H9 (cell line): ENCODE results near the gene NLRC3. TPM values are rescaled to one million over a fixed set of nuclear protein-coding genes. Genes with fewer than 3 reads are reported as not detected.

Source experiments
- DNase-seq: peaks from one replicate; pipeline ENCODE4 v3.0.0-alpha.2; 2017
- H2AFZ ChIP-seq: one replicate; pipeline ENCODE4 v1.6.1; 2013; ENCODE audit warnings: mild to moderate bottlenecking, low read length, control low read depth, moderate library complexity
- H2AK5ac ChIP-seq: 2 replicates; pipeline ENCODE4 v1.6.1; 2013; ENCODE audit warnings: low read length, control low read depth, mixed read lengths; ENCODE audit not compliant: insufficient read length
- H2BK120ac ChIP-seq: one replicate; pipeline ENCODE4 v1.6.1; 2013; ENCODE audit warnings: low read depth, mild to moderate bottlenecking, low read length, control low read depth, inconsistent platforms; ENCODE audit not compliant: poor library complexity, severe bottlenecking
- H2BK12ac ChIP-seq: 2 replicates; pipeline ENCODE4 v1.6.1; 2013; ENCODE audit warnings: low read length, control low read depth, mixed read lengths, low read depth; ENCODE audit not compliant: insufficient read length
- H2BK15ac ChIP-seq: 2 replicates; pipeline ENCODE4 v1.6.1; 2013; ENCODE audit warnings: low read depth, low read length, control low read depth
- H2BK20ac ChIP-seq: one replicate; pipeline ENCODE4 v1.6.1; 2013; ENCODE audit warnings: low read depth, mild to moderate bottlenecking, low read length, control low read depth, inconsistent platforms; ENCODE audit not compliant: poor library complexity, severe bottlenecking
- H2BK5ac ChIP-seq: 2 replicates; pipeline ENCODE4 v1.6.1; 2013; ENCODE audit warnings: low read length, control low read depth, mixed read lengths; ENCODE audit not compliant: insufficient read length
- H3K14ac ChIP-seq: 2 replicates; pipeline ENCODE4 v1.6.1; 2013; ENCODE audit warnings: low read length, control low read depth; ENCODE audit not compliant: insufficient read depth
- H3K18ac ChIP-seq: 2 replicates; pipeline ENCODE4 v1.6.1; 2013; ENCODE audit warnings: low read depth, mild to moderate bottlenecking, mixed read lengths, low read length, control low read depth; ENCODE audit not compliant: insufficient read length
- H3K23ac ChIP-seq: 2 replicates; pipeline ENCODE4 v1.6.1; 2013; ENCODE audit warnings: low read length, control low read depth, mixed read lengths, low read depth; ENCODE audit not compliant: insufficient read length
- H3K23me2 ChIP-seq: 2 replicates; pipeline ENCODE4 v1.6.1; 2013; ENCODE audit warnings: low read depth, mild to moderate bottlenecking, mixed read lengths, low read length, control low read depth; ENCODE audit not compliant: insufficient read length, poor library complexity, severe bottlenecking
- H3K27ac ChIP-seq: 2 replicates; pipeline ENCODE4 v1.5.1; 2013; ENCODE audit warnings: low read length, control low read depth, mixed read lengths, low read depth; ENCODE audit not compliant: insufficient read length
- H3K27me3 ChIP-seq: 2 replicates; pipeline ENCODE4 v1.6.1; 2013; ENCODE audit warnings: low read length, control low read depth, inconsistent platforms; ENCODE audit not compliant: insufficient read depth
- H3K4ac ChIP-seq: 2 replicates; pipeline ENCODE4 v1.6.1; 2013; ENCODE audit warnings: low read depth, mild to moderate bottlenecking, control low read depth, inconsistent platforms, low read length, moderate library complexity
- H3K4me1 ChIP-seq: 2 replicates; pipeline ENCODE4 v1.6.1; 2013; ENCODE audit warnings: low read length, control low read depth, inconsistent platforms; ENCODE audit not compliant: insufficient read depth
- H3K4me2 ChIP-seq: 2 replicates; pipeline ENCODE4 v1.6.1; 2013; ENCODE audit warnings: low read length, control low read depth, mixed read lengths; ENCODE audit not compliant: insufficient read length, insufficient read depth
- H3K56ac ChIP-seq: 2 replicates; pipeline ENCODE4 v1.6.1; 2013; ENCODE audit warnings: low read depth, mild to moderate bottlenecking, mixed read lengths, low read length, control low read depth; ENCODE audit not compliant: insufficient read length
- H3K79me1 ChIP-seq: 2 replicates; pipeline ENCODE4 v1.6.1; 2013; ENCODE audit warnings: low read depth, mild to moderate bottlenecking, moderate library complexity, low read length, control low read depth, inconsistent platforms; ENCODE audit not compliant: insufficient read depth, poor library complexity, severe bottlenecking
- H3K79me2 ChIP-seq: 2 replicates; pipeline ENCODE4 v1.6.1; 2013; ENCODE audit warnings: low read length, control low read depth, inconsistent platforms; ENCODE audit not compliant: insufficient read depth
- H3K9ac ChIP-seq: 2 replicates; pipeline ENCODE4 v1.6.1; 2013; ENCODE audit warnings: low read length, control low read depth, mixed read lengths; ENCODE audit not compliant: insufficient read length; ENCODE audit errors: extremely low read depth
- H3K9me3 ChIP-seq: one replicate; pipeline ENCODE4 v1.6.1; 2013; ENCODE audit warnings: low read depth, low read length, inconsistent platforms; ENCODE audit not compliant: control insufficient read depth
- H3T11ph ChIP-seq: one replicate; pipeline ENCODE4 v1.6.1; 2013; ENCODE audit warnings: mild to moderate bottlenecking, low read length, control low read depth, inconsistent platforms
- H4K20me1 ChIP-seq: one replicate; pipeline ENCODE4 v1.6.1; 2013; ENCODE audit not compliant: control insufficient read depth, insufficient read length, insufficient read depth
- H4K5ac ChIP-seq: 2 replicates; pipeline ENCODE4 v1.6.1; 2013; ENCODE audit warnings: low read depth, mild to moderate bottlenecking, mixed read lengths, low read length, control low read depth; ENCODE audit not compliant: insufficient read length
- H4K8ac ChIP-seq: replicated peaks from 2 replicates; pipeline ENCODE4 v1.6.1; 2013; ENCODE audit warnings: low read length, control low read depth, mixed read lengths, low read depth; ENCODE audit not compliant: insufficient read length
- H4K91ac ChIP-seq: 2 replicates; pipeline ENCODE4 v1.6.1; 2013; ENCODE audit warnings: low read depth, mild to moderate bottlenecking, moderate library complexity, mixed read lengths, low read length, control low read depth; ENCODE audit not compliant: insufficient read length
- H3K27ac Mint-ChIP-seq, 3 experiments: 2 replicates in 2 of 3; 3 replicates in 1 of 3; pipeline ENCODE4 v1.8.0; 2020 to 2021; ENCODE audit warnings: mixed read lengths in 3 of 3, mild to moderate bottlenecking in 1 of 3, moderate library complexity in 1 of 3
- H3K27me3 Mint-ChIP-seq: 2 replicates; pipeline ENCODE4 v1.8.0; 2021; ENCODE audit warnings: low read depth, mild to moderate bottlenecking, moderate library complexity, mixed read lengths
- H3K36me3 Mint-ChIP-seq, 3 experiments: 2 replicates in 2 of 3; 3 replicates in 1 of 3; pipeline ENCODE4 v1.8.0; 2020 to 2021; ENCODE audit warnings: low read depth in 3 of 3, mixed read lengths in 3 of 3; ENCODE audit not compliant: insufficient read depth in 1 of 3
- H3K4me1 Mint-ChIP-seq, 2 experiments: 2 replicates each; pipeline ENCODE4 v1.8.0; 2020; ENCODE audit warnings: mixed read lengths in 2 of 2
- H3K4me3 Mint-ChIP-seq, 2 experiments: 2 replicates in 1 of 2; 3 replicates in 1 of 2; pipeline ENCODE4 v1.8.0; 2020 to 2021; ENCODE audit warnings: mild to moderate bottlenecking in 2 of 2, mixed read lengths in 2 of 2, moderate library complexity in 1 of 2
- H3K9me3 Mint-ChIP-seq, 2 experiments: 2 replicates in 1 of 2; 3 replicates in 1 of 2; pipeline ENCODE4 v1.8.0; 2020; ENCODE audit warnings: mild to moderate bottlenecking in 2 of 2, mixed read lengths in 2 of 2, moderate library complexity in 1 of 2
- WGBS: extraction: QIAGEN DNeasy Blood & Tissue Kit; methylation state at CpG from one replicate; pipeline ENCODE4 v1.1.7; 2013; ENCODE audit warnings: missing lambda C conversion rate, low lambda C conversion rate, mixed read lengths; ENCODE audit not compliant: insufficient read length; ENCODE audit errors: extremely low coverage; 5-methylcytosine and 5-hydroxymethylcytosine counted together
- total RNA-seq: library from RNA; stranded (reverse); gene quantifications from 2 replicates; pipeline ENCODE4 v1.2.1, GENCODE V29; 2021
- TF ChIP-seq, protein P1 (sequence below): fragments of 200-600 bp; sonication (generic); conservative IDR thresholded peaks from 3 replicates; pipeline ENCODE4 v1.8.0; 2021; ENCODE audit warnings: antibody characterized with exemption, mild to moderate bottlenecking

Gene NLRC3
- total RNA-seq, 1 experiment from 2014 or later: 0.44 TPM

DNA sequence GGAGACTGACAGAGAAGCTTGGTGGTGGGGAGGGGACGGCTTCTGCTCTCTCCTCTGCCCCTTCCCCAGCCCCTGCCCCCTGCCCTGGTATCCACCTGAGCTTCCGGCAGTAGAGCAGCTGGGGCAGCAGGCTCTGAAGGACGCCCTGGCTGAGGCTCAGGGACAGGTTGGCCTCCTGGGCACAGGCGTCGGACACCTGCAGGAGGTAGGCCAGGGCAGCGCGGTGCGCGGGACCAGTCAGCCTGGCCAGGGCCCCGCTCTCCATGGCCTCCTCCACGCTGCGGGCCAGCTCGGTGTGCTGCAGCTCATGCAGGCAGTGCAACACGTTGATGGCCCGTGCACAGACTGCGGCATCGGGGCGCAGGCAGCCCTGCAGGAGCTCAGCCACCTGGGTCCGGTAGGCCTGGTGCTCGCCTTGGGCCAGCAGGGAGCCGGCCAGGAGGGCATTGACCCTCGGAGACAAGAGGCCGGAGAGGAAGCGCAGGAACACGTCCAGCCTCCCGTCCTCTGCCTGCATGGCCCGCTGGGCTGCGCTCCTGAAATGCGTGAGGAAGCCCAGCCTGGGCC, 14.2 kb downstream of the NLRC3 start:
- Histone ChIP-seq H3K23ac (no peak overlapping the region), H3K27me3 (no peaks in the 10 kb centered on the region), H2BK12ac (no peak overlapping the region), H3K14ac (no peak overlapping the region; the same call in 1 of the 2 replicates), H3T11ph (no peak overlapping the region), H2AK5ac (no peak overlapping the region), H2AFZ (no peak overlapping the region), H2BK5ac (no peak overlapping the region), H3K18ac (no peak overlapping the region), H2BK20ac (no peak overlapping the region), H3K79me2 (no peaks in the 10 kb centered on the region), H3K9ac (no peak overlapping the region), H3K4me1 (no peaks in the 10 kb centered on the region), H2BK120ac (no peak overlapping the region), H3K9me3 (no peaks in the 10 kb centered on the region), H4K5ac (no peak overlapping the region), H3K56ac (no peak overlapping the region), H3K23me2 (peaks cover 6% of the 10 kb centered on the region), H3K79me1 (no peaks in the 10 kb centered on the region), H4K8ac (no peak overlapping the region), H4K20me1 (no peaks in the 10 kb centered on the region), H4K91ac (no peak overlapping the region), H3K4ac (no peak overlapping the region), H2BK15ac (no peak overlapping the region; the same call in 1 of the 2 replicates), H3K27ac (no peak overlapping the region), H3K4me2 (no peak overlapping the region)
- TF ChIP-seq, protein P1, sequence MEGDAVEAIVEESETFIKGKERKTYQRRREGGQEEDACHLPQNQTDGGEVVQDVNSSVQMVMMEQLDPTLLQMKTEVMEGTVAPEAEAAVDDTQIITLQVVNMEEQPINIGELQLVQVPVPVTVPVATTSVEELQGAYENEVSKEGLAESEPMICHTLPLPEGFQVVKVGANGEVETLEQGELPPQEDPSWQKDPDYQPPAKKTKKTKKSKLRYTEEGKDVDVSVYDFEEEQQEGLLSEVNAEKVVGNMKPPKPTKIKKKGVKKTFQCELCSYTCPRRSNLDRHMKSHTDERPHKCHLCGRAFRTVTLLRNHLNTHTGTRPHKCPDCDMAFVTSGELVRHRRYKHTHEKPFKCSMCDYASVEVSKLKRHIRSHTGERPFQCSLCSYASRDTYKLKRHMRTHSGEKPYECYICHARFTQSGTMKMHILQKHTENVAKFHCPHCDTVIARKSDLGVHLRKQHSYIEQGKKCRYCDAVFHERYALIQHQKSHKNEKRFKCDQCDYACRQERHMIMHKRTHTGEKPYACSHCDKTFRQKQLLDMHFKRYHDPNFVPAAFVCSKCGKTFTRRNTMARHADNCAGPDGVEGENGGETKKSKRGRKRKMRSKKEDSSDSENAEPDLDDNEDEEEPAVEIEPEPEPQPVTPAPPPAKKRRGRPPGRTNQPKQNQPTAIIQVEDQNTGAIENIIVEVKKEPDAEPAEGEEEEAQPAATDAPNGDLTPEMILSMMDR: no peak
- H3K27ac Mint-ChIP-seq: no peak overlapping the region
- no peaks in the 10 kb centered on the region; a peak in 1 of 7 replicates for H3K36me3 Mint-ChIP-seq
- WGBS: no CpG with 5 or more reads among the region's 29 CpGs
- no peak overlapping the region for H3K4me3 Mint-ChIP-seq
- H3K4me1 Mint-ChIP-seq: peaks cover 3 to 9% of the 10 kb centered on the region in 2 experiments; a peak in 3 of 4 replicates
- no peaks in the 10 kb centered on the region; the same call in none of the 2 replicates for H3K27me3 Mint-ChIP-seq
- no peaks in the 10 kb centered on the region for H3K9me3 Mint-ChIP-seq
- no peak for DNase-seq
